Epithelial cell of proximal tubule (primary cell): ENCODE data around the gene IRF4. TPM values are rescaled to one million over a fixed set of nuclear protein-coding genes. Genes with fewer than 3 reads are reported as not detected.

Experiments
- DNase-seq: peaks from one replicate; pipeline ENCODE4 v3.0.0-alpha.2; 2011; ENCODE audit warnings: low read depth
- H3K4me3 ChIP-seq: 2 replicates; pipeline ENCODE4 v1.5.1; 2011; ENCODE audit warnings: low read depth, mild to moderate bottlenecking, low read length
- CTCF ChIP-seq: conservative IDR thresholded peaks from 2 replicates; pipeline ENCODE4 v1.5.1; 2012; ENCODE audit warnings: low read depth, mild to moderate bottlenecking, low read length
- total RNA-seq: library from RNA; depleted of rRNA; stranded (reverse); fragments of >200 nt; gene quantifications from 2 replicates; pipeline ENCODE4 v1.2.3, GENCODE V29; 2015

The IRF4 gene
- total RNA-seq, 1 donor from 2014 or later, result 0.23 TPM

GRCh38 chr6:358432-358831 is 33.1 kb upstream of the IRF4 start:
- no peak for TF ChIP-seq CTCF
- no peak for DNase-seq
- H3K4me3 ChIP-seq, result no peak overlapping the region

- H3K4me3 ChIP-seq, result no peak overlapping the region
- no peak for DNase-seq
- TF ChIP-seq CTCF, result no peak
Measured at GRCh38 chr6:358847-359246, 32.7 kb upstream of the IRF4 start.

- H3K4me3 ChIP-seq, result no peak overlapping the region
- no peak for TF ChIP-seq CTCF
- no peak for DNase-seq
Measured at GRCh38 chr6:359261-360035, 32.1 kb upstream of the IRF4 start.

- H3K4me3 ChIP-seq, result no peak overlapping the region
- TF ChIP-seq CTCF, result no peak
- DNase-seq, result no peak
Measured at GRCh38 chr6:360349-360748, 31.2 kb upstream of the IRF4 start.

- no peak for TF ChIP-seq CTCF
- DNase-seq, result no peak
- H3K4me3 ChIP-seq, result no peak overlapping the region
Measured at GRCh38 chr6:360764-361373, 30.7 kb upstream of the IRF4 start.

- DNase-seq, result no peak
- no peak for TF ChIP-seq CTCF
- no peak overlapping the region for H3K4me3 ChIP-seq
Measured at GRCh38 chr6:361411-362132, 30.0 kb upstream of the IRF4 start.
